KG1 (cell line): ENCODE data around the gene MVB12A.

ENCODE experiments used
- DNase-seq: peaks from one replicate; lab custom pipeline; 2025; lab: John Stamatoyannopoulos, UW

Gene MVB12A

GRCh38 chr19:17404621-17405249, 15.1 kb upstream of the MVB12A start:
- DNase-seq, result no peak

DNA sequence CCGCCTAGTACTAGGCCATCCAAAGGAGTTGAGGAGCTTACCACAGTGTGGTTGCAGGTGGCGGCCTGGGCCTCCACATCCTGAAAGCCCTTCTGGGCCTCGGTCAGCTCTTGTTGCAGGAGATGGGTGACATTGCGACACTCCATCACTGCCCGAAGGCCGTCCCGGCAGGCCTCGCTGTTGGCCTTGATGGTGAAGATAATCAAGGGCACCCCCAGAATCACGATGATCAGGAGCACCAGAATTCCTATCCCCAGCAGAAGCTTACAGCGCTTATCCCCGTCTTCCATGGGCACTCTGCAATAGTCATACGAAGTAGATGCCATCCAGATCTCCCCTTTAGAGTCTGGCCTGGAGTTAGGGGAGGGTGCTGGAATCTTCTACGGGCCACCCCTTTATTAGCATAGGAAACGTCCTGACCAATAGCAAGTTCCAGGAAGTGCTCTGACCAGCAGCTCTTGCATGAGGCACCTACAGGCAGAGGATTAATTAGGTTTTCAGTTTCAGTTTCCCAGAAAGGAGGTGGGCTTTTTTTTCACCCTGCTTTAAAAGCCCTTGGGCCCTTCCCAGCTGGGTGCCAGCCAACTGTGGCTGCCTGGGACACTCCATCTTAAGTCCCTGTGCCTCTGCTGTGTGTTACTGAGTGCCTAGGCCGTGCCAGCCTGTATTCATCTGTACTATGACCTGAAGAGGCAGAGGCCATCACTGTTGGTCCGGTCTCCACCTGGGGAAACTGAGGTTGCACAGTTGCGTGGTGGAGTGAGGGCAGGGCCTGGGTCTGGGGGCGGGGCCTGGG, 14.4 kb upstream of the MVB12A start, which contains the start of gene BST2:
BST2 (minus strand) TSS at position 381 of the 796 bp plus-strand sequence; CDS start at position 326, 55 bp downstream.
- DNase-seq, result peak; percentile 83

DNA sequence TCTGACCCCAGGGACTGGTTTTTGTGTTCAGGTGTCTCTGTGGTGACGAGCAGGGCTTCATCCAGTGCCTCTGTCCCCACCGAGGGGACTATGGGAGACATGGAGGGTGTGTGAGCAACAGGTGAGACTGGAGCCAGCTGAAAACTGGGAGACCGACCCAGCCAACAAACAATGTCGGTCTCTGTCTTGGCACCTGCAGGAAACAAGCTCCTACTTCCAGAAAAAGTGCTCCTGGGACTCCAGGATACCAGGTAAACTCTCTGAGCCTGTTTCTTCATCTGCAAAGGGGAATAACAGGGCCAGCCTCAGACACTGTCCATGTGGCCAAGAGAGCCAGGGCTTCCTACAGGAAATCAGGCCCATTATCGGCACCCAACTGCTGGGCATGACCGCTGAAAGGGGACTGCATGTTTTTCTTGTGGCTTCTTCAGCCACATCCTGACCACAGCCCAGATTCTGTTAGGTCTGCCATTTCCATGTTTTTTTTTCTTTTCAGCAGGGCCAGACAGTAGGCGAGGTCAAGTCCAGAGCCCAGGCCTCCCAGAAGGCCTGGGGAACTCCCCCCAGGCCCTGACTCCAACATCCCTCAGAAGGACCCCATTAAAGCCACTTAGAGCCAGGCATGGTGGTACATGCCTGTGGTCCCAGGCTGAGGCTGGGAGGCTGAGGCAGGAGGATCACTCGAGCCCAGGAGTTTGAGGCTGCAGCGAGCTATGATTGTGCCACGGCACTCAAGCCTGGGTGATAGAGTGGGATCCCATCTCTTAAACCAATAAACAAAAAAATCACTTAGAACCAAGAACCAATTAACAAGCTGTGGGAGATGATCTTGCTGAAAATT, 13.6 kb upstream of the MVB12A start:
- peak; percentile 30 for DNase-seq

DNA sequence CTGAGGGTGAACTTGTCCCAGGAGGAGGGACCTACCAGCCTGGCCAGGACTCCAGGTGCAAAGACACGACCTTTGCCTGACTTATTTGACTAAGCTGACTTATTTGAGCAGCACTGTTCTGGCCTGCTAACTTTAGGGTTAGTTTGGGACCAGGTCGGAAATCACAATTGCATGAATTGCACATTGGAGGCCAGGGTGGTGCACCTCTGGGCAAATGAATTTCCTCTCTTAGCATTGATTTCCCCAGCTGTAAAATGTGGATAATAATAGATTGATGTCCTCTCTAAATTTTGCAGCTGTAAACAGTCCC, 13.0 kb upstream of the MVB12A start:
- no peak for DNase-seq

- no peak for DNase-seq
These were observed 9.9 kb upstream of the MVB12A start for GRCh38 chr19:17409990-17410389.

DNA sequence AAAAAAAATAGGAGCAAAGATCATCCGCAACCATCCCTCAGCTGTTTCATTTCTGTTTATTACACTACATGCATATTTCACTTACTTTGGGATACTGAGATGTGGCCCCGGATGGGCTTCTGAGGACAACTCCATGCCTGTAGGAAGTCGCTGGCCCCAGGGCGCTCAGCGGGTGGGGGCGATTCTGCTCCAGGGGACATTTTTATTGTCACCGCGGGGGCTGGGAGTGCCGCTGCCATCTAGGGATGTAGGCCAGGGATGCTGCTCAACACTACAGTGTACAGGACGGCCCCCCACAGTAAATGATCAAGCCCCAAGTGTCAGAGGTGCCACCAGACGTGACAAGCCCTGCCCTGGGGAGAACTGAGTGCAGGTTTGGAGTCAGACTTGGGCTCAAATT, 8.0 kb upstream of the MVB12A start:
- DNase-seq, result no peak

DNA sequence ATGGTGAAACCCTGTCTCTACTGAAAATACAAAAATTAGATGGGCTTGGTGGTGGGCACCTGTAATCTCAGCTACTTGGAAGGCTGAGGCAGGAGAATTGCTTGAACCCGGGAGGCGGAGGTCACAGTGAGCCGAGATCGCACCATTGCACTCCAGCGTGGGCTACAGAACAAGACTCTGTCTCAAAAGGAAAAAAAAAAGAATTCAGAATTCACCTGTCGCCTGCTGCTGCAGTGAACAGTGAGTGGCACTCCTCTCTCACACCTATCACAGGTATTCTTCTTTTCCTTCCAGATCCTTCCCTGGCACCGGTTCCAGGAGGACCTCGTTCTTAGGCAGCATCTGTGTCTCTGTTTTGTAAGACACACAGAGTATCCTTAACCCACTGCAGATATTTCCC, 5.8 kb upstream of the MVB12A start:
- no peak for DNase-seq

- DNase-seq, result no peak
These were observed 4.7 kb upstream of the MVB12A start for GRCh38 chr19:17415121-17415520.

DNA sequence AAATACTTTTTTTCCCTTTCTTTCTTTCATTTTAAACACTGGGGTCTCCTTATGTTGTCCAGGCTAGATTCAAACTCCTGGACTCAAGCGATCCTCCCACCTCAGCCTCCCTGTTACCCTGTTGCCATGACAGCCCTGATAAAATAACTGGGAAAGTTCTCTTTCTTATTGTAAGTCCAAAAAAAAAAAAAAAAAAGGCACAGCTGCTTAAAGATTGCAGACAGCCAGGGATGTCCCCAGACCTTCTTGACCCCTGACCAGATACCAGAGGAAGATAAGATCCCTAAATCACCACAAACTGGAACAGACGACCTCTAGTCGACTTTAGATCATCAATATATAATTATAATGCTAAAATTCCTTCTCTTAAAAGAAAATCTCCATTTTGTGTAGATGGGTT, 1.1 kb upstream of the MVB12A start:
- no peak for DNase-seq

DNA sequence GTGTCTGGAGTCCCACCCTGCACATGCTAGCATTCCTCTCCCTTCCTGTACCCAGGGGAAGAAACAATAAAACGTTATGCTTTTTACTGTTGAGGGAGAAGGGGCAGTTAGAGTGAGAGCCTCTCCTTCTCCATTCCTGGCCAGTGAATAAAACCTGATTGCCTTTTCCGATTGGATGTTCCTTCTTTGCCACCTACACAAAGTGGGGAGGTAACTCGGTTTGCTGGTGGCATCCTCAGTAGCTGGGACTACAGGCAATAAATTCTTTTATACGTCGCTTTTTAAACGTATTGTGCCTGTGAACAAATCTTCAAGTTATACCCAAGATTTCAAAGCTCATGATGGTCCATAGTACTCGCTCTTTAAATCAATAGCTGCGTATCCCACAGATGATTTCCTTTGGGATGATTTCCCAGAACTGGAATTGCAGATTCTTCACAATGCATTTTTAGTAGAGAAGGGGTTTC, 660 bp upstream of the MVB12A start:
- no peak for DNase-seq

GRCh38 chr19:17420475-17420924, 653 bp downstream of the MVB12A start:
- no peak for DNase-seq

DNA sequence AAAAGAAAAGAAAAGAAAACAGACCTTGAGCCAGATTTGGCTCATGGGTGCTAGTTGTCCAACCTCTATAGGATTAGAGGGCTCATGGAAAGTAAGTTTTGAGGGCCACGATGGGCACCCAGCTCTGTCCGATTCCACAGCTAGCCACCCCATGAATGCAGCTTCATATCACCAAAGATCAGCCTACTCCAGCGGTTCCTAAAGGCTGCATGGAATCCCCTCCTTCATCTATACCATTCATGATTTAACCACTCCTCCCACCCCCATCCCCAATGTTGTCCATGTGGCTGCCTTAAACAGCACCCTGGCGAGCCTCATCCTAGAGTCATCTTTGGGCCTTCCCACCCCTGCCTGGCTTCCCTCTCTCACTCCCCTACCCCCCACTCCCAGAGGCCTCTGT, 2.1 kb downstream of the MVB12A start:
- no peak for DNase-seq

DNA sequence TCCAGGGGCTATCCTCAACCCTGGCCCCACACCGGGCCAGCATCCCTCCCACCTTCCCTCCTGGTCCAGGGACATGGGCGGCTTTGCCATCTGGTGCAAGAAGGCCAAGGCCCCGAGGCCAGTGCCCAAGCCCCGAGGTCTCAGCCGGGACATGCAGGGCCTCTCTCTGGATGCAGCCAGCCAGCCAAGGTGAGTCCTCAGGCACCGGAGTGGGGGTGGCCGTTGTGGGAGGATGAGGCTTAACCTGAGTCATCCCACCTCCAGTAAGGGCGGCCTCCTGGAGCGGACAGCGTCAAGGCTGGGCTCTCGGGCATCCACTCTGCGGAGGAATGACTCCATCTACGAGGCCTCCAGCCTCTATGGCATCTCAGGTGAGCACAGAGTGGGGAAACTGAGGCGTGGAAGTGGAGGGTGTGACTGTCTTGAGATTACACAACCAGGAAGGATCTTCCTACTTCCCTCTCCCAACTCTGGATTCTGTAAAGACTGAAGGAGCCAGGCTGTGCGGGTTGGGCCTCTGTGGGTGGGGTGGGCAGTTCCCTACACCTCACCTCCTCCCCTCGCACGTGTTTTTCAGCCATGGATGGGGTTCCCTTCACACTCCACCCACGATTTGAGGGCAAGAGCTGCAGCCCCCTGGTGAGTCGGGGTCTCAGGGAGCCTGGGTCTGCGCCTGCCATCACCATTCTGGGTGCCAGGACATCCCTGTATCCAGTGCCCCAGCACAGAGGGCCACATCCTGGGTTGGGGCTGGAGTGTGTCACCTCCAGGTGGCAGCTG, 3.8 kb downstream of the MVB12A start:
- DNase-seq, result no peak

DNA sequence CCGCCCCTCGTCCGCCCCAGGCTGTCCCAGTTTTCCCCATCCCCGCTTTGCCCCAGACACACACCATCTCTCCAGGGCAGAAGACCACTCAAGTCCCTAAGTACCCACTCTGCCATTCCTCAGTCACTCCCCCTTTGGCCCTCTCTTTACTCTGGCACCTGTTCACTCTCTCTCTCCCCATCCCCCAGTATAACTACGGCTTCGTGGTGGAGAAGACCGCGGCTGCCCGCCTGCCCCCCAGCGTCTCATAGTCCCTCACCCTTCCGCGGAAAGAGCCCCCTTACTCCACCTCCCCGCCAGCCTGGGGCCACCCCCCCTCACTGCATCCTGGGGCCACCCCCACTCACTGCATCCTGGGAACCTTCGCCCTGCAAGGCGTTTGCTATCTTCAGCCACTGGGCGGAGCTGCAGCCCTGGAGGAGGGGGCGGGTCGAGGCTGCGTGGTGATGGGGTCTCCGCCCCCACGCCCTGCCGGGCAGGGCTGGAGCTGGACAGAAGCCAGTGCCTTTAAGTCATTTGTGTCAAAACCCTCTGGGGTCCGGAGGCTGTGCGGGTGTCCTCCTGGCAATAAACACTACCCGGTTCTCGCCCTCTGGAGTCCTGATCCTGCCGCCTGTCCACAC, 5.0 kb downstream of the MVB12A start:
- DNase-seq, result no peak

GRCh38 chr19:17429641-17430113, 9.8 kb downstream of the MVB12A start:
- DNase-seq, result no peak

DNA sequence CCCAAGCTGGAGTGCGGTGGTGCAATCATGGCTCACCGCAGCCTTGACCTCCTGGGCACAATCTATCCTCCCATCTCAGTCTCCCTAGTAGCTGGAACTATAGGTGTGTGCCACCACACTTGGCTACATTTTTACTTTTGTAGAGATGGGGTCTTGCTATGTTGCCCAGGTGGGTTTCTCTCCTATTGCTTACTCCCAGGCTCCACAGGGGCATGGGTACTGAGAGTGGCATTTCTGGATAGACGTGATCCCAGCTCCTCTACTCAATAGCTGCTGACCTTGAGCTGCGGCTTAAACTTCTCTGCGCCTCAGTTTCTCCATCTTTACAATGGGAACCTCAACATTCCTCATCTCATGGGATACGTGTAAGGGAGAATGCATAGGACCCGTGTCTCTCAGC, 11.6 kb downstream of the MVB12A start:
- no peak for DNase-seq

DNA sequence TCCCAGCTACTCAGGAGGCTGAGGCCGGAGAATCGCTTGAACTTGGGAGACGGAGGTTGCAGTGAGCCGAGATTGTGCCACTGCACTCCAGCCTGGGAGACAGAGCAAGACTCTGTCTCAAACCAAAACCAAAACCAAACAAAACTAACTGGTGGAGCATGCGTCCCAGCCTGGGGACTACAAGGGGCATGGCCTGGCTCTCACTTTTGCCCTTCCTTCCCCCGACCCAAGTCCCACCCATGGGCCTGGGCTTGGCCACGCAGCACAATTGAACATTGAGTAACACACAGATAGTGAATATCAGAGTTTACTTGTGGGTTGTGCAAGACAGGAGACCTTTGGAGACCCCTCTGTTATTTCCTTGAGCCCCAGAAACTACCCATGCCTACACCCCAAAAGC, 15.4 kb downstream of the MVB12A start:
- DNase-seq, result no peak

- no peak for DNase-seq
These were observed 16.4 kb downstream of the MVB12A start for GRCh38 chr19:17436094-17436873.

- no peak for DNase-seq
These were observed 17.0 kb downstream of the MVB12A start for GRCh38 chr19:17436874-17437267.

- DNase-seq, result peak; percentile 3
These were observed 21.6 kb downstream of the MVB12A start for GRCh38 chr19:17441241-17442021.
